ENCODE measurements around the gene SPSB1.

Gene SPSB1

GRCh38 chr1:9300573-9300972 lies 7.9 kb downstream of the SPSB1 start:
- DNase-seq (ENCODE audit: low read depth), result no peak

- no peak for DNase-seq (ENCODE audit: low read depth)
Measured at GRCh38 chr1:9302745-9303524, 10.2 kb downstream of the SPSB1 start.

DNA sequence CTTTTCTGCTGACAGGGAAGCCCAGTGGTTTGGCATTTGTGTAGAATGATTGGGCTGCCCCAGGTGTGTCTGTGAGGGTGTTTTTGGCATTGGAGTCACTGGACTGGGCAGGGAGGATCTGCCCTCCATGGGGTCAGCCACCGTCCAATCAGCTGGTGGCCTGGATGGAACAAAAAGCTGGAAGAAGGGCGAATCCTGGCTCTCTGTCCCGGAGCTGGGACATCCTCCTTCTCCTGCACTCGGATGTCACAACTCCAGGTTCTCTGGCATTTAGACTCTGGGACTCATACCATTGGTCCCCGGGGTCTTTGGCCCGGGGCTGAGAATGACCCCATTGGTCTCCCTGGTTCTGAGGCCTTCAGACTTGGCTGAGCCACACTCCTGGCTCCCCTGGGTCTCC lies 11.2 kb downstream of the SPSB1 start:
- DNase-seq (ENCODE audit: low read depth), result no peak

DNA sequence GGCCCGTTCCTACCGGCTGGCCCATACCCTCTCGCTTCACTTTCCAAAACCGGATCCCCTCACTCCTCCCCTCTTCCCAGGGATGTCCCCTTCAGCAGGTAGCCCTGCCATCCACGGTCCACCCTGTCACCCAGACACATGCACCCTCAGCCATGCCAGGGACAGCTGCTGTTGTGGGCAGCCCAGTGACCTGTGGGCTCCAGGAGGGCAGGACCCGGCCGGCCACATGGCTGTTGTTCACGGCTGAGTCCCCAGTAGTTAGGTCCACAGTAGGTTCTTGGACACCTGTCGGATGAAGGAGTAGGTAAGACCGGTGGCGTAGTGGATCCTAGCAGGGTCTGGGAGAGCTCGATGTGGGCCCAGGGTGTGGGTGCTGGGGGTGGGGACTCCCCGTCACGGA lies 12.5 kb downstream of the SPSB1 start:
- DNase-seq (ENCODE audit: low read depth), result no peak

DNA sequence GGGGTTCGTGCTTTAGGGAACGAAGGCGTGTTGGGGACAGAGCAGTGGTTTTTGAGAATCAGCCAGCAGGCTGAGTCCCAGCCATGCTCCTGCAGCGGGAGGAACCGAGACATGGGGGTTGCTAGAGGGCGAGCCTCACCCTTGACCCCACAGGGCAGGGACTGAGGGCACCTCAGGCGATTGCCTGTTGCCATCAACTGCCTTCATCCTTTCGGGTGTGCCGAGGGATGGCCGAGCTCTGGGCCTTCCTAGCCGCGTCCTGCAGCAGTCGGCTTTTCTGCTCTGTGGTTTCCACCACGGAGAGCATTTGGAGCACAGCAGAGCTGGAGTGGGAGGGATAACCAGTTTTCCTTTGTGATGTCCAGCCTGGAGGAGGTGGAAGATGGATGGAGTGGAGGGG lies 13.3 kb downstream of the SPSB1 start:
- DNase-seq (ENCODE audit: low read depth), result no peak

- no peak for DNase-seq (ENCODE audit: low read depth)
Measured at GRCh38 chr1:9307303-9307702, 14.6 kb downstream of the SPSB1 start.

- DNase-seq (ENCODE audit: low read depth), result no peak
Measured at GRCh38 chr1:9308236-9308785, 15.6 kb downstream of the SPSB1 start.

- no peak for DNase-seq (ENCODE audit: low read depth)
Measured at GRCh38 chr1:9309080-9309479, 16.4 kb downstream of the SPSB1 start.

DNA sequence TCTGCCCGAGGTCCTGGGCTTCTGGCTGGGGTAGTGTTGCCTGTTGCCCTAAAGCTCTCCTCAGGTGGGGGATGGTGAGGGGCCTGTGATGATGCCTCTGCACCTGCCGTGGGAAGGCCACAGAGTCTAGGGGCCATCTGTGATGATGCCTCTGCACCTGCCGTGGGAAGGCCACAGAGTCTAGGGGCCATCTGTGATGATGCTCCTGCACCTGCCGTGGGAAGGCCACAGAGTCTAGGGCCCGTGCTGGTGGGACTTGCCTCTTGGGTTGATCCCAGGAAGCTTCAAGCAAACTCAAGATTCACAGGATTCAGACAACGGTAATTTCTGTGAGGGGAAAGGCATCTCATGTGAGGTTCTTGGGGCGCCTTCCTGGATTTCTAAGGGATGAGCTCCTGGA lies 17.3 kb downstream of the SPSB1 start:
- DNase-seq (ENCODE audit: low read depth), result no peak

DNA sequence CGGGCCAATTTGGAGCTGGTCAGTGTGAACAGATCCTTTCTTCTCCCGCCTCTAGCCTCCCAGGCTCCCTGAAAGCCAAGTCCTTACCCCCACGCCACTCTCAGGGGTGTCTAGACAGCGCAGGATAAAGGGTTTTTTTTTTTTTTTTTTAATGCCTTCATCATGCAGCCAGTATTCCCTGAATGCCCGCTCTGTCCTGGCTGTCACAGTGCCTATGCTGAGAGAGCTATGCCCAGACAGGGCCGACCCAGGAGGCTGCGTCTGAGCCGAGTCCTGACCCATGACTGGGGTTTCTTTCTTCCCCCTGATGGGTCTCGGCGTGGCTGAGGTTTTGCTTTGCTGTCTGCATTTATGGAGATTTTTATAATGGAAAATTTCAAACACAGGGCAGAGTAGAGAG lies 18.3 kb downstream of the SPSB1 start:
- no peak for DNase-seq (ENCODE audit: low read depth)

DNA sequence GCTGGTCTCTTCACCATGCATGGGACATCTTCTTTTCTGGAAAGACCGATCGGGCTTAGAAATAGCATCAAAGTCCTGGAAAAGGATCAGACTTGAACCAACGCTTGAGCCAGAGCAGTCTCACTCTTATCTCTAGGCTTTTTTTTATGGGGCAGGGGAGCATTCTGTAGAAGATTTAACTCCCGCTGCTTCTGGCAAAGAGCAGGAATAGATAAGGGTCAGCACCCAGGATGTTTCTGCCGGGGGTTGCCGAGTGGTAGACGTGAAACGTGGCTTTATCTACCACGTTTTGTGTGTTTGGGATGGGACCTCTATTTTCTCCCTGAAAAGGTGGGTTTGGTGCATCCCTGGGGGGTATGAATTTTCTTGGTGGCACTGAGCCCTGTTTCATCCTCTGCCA lies 18.8 kb downstream of the SPSB1 start:
- no peak for DNase-seq (ENCODE audit: low read depth)

DNA sequence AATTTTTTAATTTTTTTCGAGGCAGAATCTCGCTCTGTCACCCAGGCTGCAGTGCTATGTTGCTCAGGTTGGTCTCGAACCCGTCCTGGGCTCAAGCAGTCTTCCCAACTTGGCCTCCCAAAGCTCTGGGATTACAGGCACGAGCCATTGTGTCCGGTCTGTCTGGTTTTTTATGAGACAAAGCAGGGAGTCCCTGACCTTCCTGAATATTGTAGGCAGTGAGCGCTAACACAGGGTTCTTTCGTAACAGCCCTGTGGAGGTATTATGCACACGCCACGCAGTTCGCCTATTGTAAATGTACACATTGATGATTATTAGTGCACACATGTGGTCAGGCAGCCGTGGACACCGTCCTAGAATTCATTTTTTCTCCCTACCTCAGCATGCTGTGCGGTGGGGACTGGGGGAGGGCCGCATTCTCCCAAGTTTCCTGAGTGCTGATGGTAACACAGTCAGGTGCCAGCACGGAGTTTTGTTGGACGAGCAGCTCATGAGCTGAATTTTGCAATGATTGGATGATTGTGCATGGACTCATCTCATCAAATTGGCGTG lies 19.6 kb downstream of the SPSB1 start:
- no peak for DNase-seq (ENCODE audit: low read depth)

DNA sequence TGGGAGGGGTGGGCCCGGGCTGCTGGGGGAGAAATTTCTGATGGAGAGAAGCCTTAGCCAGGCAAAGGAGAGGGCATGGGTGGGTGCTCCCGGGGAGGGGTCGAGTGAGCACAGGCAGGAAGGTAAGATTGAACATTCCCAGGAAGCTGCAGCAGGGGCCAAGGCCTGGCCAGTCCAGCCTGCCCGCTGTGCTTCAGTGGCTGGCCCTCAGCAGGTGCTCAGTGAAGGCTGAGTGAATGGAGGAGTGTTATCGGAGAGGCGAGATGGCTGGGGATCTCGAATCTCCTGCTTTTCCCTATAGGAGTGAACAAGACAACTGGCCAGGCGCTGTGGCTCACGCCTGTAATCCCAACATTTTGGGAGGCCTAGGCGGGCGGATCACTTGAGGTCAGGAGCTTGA lies 20.9 kb downstream of the SPSB1 start:
- no peak for DNase-seq (ENCODE audit: low read depth)

- no peak for DNase-seq (ENCODE audit: low read depth)
Measured at GRCh38 chr1:9314111-9314510, 21.4 kb downstream of the SPSB1 start.

DNA sequence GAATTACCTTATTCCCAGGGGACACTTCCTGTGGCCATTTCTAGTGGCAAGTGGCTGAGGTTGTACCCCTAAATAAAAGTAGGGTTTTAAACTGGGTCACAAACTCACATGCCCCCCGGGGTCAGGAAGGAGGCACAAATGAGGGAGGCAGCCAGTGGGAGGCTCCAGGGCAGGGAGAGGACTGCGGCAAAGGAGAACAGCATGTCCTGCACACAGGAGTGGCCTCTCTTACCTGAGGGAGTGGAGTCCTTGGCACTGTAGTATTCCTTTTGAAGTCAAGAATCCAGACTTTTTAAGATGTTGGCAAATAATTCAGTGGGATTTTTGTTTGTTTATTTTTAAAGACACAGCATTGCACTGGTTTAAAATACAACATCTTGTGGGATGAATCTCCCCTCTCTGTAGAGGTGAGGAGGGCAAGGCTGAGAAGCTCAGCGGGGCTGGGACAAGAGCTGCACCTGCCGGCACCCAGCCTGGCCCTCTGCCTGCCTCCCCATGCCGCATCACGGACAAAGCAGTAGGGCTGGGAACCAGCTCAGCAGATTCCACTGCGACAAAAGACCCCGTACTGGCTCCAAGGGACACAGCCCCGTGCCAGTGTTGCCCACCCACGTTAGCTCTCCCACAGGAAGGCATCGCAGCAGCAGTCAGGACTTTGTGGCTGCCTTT lies 22.2 kb downstream of the SPSB1 start:
- no peak for DNase-seq (ENCODE audit: low read depth)

- peak; percentile 43 for DNase-seq (ENCODE audit: low read depth)
Measured at GRCh38 chr1:9315411-9316079, 22.9 kb downstream of the SPSB1 start.

DNA sequence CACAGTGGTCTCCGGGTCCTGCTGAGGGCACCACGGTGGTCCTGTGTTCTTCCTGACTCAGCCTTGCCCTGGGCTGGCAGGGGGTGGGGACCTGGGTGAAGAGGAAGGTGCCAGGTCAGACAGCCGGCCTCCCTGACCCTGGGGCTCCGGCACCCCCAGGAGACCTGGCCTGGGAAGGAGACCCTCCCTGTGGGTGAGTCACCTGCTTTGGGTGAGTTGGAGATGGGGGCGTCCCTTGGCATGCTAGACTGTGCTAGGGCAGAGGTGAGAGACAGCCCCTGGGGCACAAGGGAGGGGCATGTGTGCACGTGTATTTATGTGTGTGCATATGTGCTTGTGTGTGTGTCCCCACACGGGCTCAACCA lies 23.4 kb downstream of the SPSB1 start:
- peak; percentile 15 for DNase-seq (ENCODE audit: low read depth)

DNA sequence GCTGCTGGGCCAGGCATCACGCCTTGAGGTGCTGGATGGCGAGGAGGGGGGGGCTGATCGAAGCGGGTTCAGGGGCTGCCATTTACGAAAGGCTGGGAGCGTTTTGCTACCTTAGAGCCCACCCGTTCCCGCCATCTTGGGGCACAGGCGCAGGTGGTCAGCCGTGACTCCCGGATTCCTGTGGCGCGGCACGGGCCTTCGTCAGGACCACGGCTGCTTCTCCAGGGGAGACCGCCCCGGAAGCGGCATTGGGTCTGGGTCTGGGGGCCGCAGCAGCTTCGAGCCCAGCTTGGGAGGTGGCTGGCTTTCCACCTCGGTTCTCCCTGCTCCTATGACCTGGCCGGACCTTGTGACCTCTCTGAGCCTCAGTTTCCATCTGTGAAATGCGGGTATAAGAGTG lies 23.8 kb downstream of the SPSB1 start:
- no peak for DNase-seq (ENCODE audit: low read depth)

DNA sequence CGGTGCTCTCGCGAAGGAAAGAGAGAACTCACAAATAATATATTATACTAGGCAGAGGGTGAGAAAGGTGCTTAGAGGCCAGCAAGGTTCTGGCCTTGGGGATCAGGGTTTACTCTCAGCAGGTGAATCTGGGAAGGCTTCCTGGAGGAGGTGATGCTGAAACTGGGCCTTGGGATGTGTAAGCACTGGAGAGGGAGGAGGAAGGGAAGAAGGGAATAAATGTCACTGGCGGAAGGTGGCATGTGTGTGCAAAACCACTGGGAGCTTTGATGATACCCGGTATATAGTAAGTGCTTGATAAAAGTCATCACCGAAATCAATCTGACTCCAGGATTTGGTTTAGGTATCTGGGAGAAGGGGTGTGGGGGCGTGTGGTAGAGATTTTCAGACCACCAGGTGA lies 24.4 kb downstream of the SPSB1 start:
- DNase-seq (ENCODE audit: low read depth), result no peak

- DNase-seq (ENCODE audit: low read depth), result no peak
Measured at GRCh38 chr1:9317591-9318417, 25.1 kb downstream of the SPSB1 start.

DNA sequence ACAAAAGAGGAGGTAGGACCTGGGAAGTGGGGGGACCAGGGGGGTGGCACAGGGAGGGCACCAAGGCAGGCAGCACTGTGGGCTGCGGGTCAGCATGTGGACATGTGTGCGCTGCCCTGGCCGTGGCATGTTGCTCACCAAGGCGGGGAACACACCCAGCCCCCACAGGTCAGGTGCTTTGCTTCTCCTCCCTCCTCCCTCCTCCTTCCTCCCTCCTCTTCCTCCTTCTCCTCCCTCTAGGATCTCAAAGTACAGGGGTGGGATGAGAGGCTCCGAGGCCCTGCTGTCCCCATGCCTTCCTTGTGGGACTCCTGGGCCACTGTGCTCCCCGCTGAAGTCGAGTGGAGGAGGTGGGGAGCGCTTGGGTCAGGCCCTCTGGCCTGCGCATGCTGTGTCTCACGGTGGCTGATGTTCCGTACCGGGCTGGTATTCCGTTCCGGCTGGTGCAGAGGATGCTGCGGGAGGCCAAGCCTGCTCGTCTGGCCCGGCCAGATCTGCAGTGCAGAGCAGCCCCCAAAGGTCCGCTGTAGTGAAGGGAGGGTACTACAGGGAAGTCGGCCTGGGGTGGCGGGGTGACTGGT lies 26.6 kb downstream of the SPSB1 start:
- DNase-seq (ENCODE audit: low read depth), result no peak
